Loucy (cell line): ENCODE data around the gene C1QL2.

Source experiments
- CTCF ChIP-seq: fragments of 200-600 bp; sonication (generic); conservative IDR thresholded peaks from 2 replicates; pipeline ENCODE4 v1.5.1; 2014; ENCODE audit warnings: mild to moderate bottlenecking, antibody characterized with exemption, low read length
- EZH2phosphoT487 ChIP-seq: fragments of 200-600 bp; IDR thresholded peaks from 2 replicates; pipeline ENCODE4 v1.6.1; 2018; ENCODE audit warnings: antibody characterized with exemption, mild to moderate bottlenecking, moderate library complexity, borderline replicate concordance

GRCh38 chr2:119173556-119174060 is 15.1 kb upstream of the C1QL2 start:
- TF ChIP-seq CTCF: no peak
- no peak for TF ChIP-seq EZH2phosphoT487
